Trophoblast cell (in vitro differentiated cells and primary cell): ENCODE measurements around the gene RADIL.
"Not testable (repeated sequence)": the region's sequence is repeated elsewhere in the genome, so short reads cannot be mapped to it uniquely, and the experiment has no call there.

ENCODE experiments used
- DNase-seq, 2 donors: peaks; one replicate each; pipeline ENCODE4 v3.0.0-alpha.2; 2016
- H2AFZ ChIP-seq: 2 replicates; pipeline ENCODE4 v1.6.1; 2013; ENCODE audit warnings: low read length, moderate library complexity, mild to moderate bottlenecking; ENCODE audit not compliant: insufficient read depth, poor library complexity
- H2AK5ac ChIP-seq: 2 replicates; pipeline ENCODE4 v1.6.1; 2013; ENCODE audit warnings: mild to moderate bottlenecking, low read length
- H2BK120ac ChIP-seq: 2 replicates; pipeline ENCODE4 v1.6.1; 2013; ENCODE audit warnings: low read length, mild to moderate bottlenecking, moderate library complexity; ENCODE audit not compliant: insufficient read depth, poor library complexity
- H2BK12ac ChIP-seq: 2 replicates; pipeline ENCODE4 v1.6.1; 2013; ENCODE audit warnings: mild to moderate bottlenecking, low read length, moderate library complexity
- H2BK5ac ChIP-seq: 2 replicates; pipeline ENCODE4 v1.6.1; 2013; ENCODE audit warnings: low read length, low read depth, moderate library complexity, mild to moderate bottlenecking; ENCODE audit not compliant: poor library complexity
- H3K14ac ChIP-seq: 2 replicates; pipeline ENCODE4 v1.6.1; 2013; ENCODE audit warnings: mild to moderate bottlenecking, low read length
- H3K18ac ChIP-seq: 2 replicates; pipeline ENCODE4 v1.6.1; 2013; ENCODE audit warnings: mild to moderate bottlenecking, low read length
- H3K23ac ChIP-seq: 2 replicates; pipeline ENCODE4 v1.6.1; 2013; ENCODE audit warnings: low read length
- H3K27ac ChIP-seq: 2 replicates; pipeline ENCODE4 v1.5.1; 2013; ENCODE audit warnings: low read depth, mild to moderate bottlenecking, inconsistent platforms, low read length, moderate library complexity
- H3K27me3 ChIP-seq: 2 replicates; pipeline ENCODE4 v1.6.1; 2013; ENCODE audit warnings: inconsistent platforms, mild to moderate bottlenecking, low read length, moderate library complexity; ENCODE audit not compliant: insufficient read depth
- H3K36me3 ChIP-seq, 2 experiments: 1 replicate in 1 of 2; 2 replicates in 1 of 2; pipeline ENCODE4 v1.6.1; 2013; ENCODE audit warnings: low read length in 2 of 2, mild to moderate bottlenecking in 2 of 2, moderate library complexity in 1 of 2; ENCODE audit not compliant: insufficient read depth in 2 of 2, control insufficient read depth in 1 of 2
- H3K4ac ChIP-seq: 2 replicates; pipeline ENCODE4 v1.6.1; 2013; ENCODE audit warnings: low read depth, mild to moderate bottlenecking, low read length, moderate library complexity
- H3K4me1 ChIP-seq, 2 experiments: 1 replicate in 1 of 2; 2 replicates in 1 of 2; pipeline ENCODE4 v1.6.1; 2013; ENCODE audit warnings: low read length in 2 of 2, mild to moderate bottlenecking in 2 of 2, moderate library complexity in 1 of 2; ENCODE audit not compliant: insufficient read depth in 2 of 2, control insufficient read depth in 1 of 2
- H3K4me2 ChIP-seq: 2 replicates; pipeline ENCODE4 v1.6.1; 2013; ENCODE audit warnings: inconsistent platforms, mild to moderate bottlenecking, low read length, moderate library complexity
- H3K4me3 ChIP-seq: 2 replicates; pipeline ENCODE4 v1.5.1; 2013; ENCODE audit warnings: mild to moderate bottlenecking, low read depth, low read length, inconsistent platforms
- H3K79me1 ChIP-seq: one replicate; pipeline ENCODE4 v1.6.1; 2013; ENCODE audit warnings: low read length
- H3K79me2 ChIP-seq: 2 replicates; pipeline ENCODE4 v1.6.1; 2013; ENCODE audit warnings: low read length, mild to moderate bottlenecking; ENCODE audit not compliant: control insufficient read depth, insufficient read depth, poor library complexity
- H3K9ac ChIP-seq: 2 replicates; pipeline ENCODE4 v1.6.1; 2013; ENCODE audit warnings: mild to moderate bottlenecking, low read length
- H3K9me3 ChIP-seq: 2 replicates; pipeline ENCODE4 v1.6.1; 2013; ENCODE audit warnings: low read depth, mild to moderate bottlenecking, control low read depth, inconsistent platforms, low read length; ENCODE audit not compliant: insufficient read depth
- H4K12ac ChIP-seq: 2 replicates; pipeline ENCODE4 v1.6.1; 2013; ENCODE audit warnings: low read depth, mild to moderate bottlenecking, low read length, moderate library complexity
- H4K8ac ChIP-seq: 2 replicates; pipeline ENCODE4 v1.6.1; 2013; ENCODE audit warnings: low read depth, mild to moderate bottlenecking, low read length, moderate library complexity
- H4K91ac ChIP-seq: one replicate; pipeline ENCODE4 v1.6.1; 2013; ENCODE audit warnings: low read depth, mild to moderate bottlenecking, low read length, moderate library complexity
- WGBS: extraction: QIAGEN DNeasy Blood & Tissue Kit; methylation state at CpG from one replicate; pipeline ENCODE4 v1.1.7; 2013; ENCODE audit warnings: missing lambda C conversion rate; ENCODE audit not compliant: insufficient read length, insufficient coverage; ENCODE audit errors: extremely low coverage; 5-methylcytosine and 5-hydroxymethylcytosine counted together

Gene RADIL

DNA sequence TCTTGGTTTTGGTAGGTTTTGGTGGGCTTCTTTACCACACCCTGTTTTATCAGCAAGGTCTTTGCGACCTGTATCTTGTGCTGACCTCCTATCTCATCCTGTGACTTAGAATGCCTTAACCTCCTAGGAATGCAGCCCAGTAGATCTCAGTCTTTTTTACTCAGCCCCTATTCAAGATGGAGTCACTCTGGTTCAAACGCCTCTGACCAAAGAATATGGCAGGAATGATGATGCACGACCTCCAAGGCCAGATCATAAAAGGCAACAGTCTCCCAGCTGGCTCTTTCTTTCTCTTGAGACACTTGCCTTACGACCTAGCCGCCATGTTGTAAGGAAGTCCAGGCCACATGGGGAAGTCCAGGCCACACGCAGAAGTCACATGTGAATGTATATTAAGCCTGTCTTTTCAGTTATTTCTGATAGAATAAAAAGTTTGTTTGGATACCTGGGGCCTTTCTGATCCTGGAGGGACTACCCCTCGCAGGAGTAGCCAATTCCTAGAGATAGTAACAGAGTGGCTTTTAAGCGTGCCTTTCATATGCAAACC lies 10.5 kb upstream of the RADIL start:
- H4K91ac ChIP-seq = no peak overlapping the region
- no peak overlapping the region for H3K4me3 ChIP-seq
- no peak overlapping the region for H2BK12ac ChIP-seq
- H3K79me2 ChIP-seq = no peaks in the 10 kb centered on the region
- H3K27ac ChIP-seq = no peak overlapping the region
- H3K9ac ChIP-seq = no peak overlapping the region
- H3K18ac ChIP-seq = no peak overlapping the region
- H3K79me1 ChIP-seq = no peaks in the 10 kb centered on the region
- no peak for DNase-seq
- H2AK5ac ChIP-seq = no peak overlapping the region
- H3K36me3 ChIP-seq = no peaks in the 10 kb centered on the region
- no peak overlapping the region for H3K4ac ChIP-seq
- H2BK5ac ChIP-seq = no peak overlapping the region
- H2AFZ ChIP-seq = no peak overlapping the region
- H4K8ac ChIP-seq = no peak overlapping the region
- H3K23ac ChIP-seq = no peak overlapping the region
- H3K14ac ChIP-seq = no peak overlapping the region
- peaks cover 4% of the 10 kb centered on the region for H3K9me3 ChIP-seq
- H3K4me1 ChIP-seq = no peaks in the 10 kb centered on the region
- H3K27me3 ChIP-seq = no peaks in the 10 kb centered on the region
- no peak overlapping the region for H3K4me2 ChIP-seq
- H4K12ac ChIP-seq = no peak overlapping the region
- WGBS = no CpG with 5 or more reads among the region's 8 CpGs
- no peak overlapping the region for H2BK120ac ChIP-seq

DNA sequence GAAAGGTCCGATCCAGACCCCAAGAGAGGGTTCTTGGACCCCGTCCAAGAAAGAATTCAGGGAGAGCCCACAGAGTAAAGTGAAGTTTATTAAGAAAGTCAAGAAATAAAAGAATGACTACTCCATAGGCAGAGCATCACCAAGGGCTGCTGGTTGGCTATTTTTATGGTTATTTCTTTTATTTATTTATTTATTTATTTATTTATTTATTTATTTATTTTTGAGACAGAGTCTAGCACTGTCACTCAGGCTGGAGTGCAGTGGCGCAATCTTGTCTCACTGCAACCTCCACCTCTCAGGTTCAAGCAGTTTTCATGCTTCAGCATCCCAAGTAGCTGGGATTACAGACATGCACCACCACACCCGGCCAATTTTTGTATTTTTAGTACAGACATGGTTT lies 9.7 kb upstream of the RADIL start:
- H3K27me3 ChIP-seq, H3K36me3 ChIP-seq, H3K4me1 ChIP-seq, H3K18ac ChIP-seq, H4K91ac ChIP-seq, H3K4ac ChIP-seq, H4K12ac ChIP-seq, H3K4me2 ChIP-seq, H2BK120ac ChIP-seq, H3K27ac ChIP-seq, H2AFZ ChIP-seq, H2AK5ac ChIP-seq, H3K79me2 ChIP-seq, H3K79me1 ChIP-seq, H3K9me3 ChIP-seq, DNase-seq, H2BK5ac ChIP-seq, H3K9ac ChIP-seq, H3K14ac ChIP-seq, H4K8ac ChIP-seq, H2BK12ac ChIP-seq, H3K23ac ChIP-seq, H3K4me3 ChIP-seq: not testable (repeated sequence)
- WGBS = no CpG with 5 or more reads among the region's 4 CpGs

DNA sequence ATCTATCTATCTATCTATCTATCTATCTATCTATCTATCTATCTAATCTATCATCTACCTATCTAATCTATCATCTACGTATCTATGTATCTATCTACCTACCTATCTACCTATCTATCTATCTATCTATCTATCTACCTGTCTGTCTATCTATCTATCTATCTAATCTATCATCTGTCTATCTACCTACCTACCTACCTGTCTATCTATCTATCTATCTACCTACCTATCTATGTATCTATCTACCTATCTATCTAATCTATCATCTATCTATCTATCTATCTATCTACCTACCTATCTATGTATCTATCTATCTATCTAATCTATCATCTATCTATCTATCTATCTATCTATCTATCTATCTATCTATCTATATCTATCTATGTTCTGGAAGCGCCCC lies 8.0 kb upstream of the RADIL start:
- H3K9ac ChIP-seq, H2AK5ac ChIP-seq, H3K23ac ChIP-seq, H3K27me3 ChIP-seq, H3K27ac ChIP-seq, H4K8ac ChIP-seq, H3K79me2 ChIP-seq, DNase-seq, H2AFZ ChIP-seq, H2BK120ac ChIP-seq, H3K4me3 ChIP-seq, H3K4me1 ChIP-seq, H3K18ac ChIP-seq, H3K4me2 ChIP-seq, H3K9me3 ChIP-seq, H4K12ac ChIP-seq, H2BK12ac ChIP-seq, H3K14ac ChIP-seq, H3K4ac ChIP-seq, H2BK5ac ChIP-seq, H3K36me3 ChIP-seq, H4K91ac ChIP-seq, H3K79me1 ChIP-seq: not testable (repeated sequence)
- no CpG with 5 or more reads among the region's 2 CpGs for WGBS

DNA sequence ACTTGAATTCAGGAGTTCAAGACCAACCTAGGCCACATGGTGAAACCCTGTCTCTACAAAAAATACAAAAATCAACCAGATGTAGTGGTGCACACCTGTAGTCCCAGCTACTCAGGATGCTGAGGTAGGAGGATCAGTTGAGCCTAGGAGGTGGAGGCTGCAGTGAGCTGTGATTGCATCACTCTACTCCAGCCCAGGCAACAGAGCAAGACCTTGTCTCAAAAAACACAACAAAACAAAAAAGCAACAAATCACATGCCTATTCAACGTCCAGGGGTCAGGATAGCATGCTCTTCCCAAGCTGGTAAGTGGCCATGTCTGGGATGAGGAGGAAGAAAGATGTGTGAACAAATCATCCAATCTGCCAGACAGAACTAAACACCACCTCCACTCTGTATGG lies 6.2 kb upstream of the RADIL start:
- no peak overlapping the region for H2AK5ac ChIP-seq
- H3K18ac ChIP-seq = no peak overlapping the region
- H3K23ac ChIP-seq = no peak overlapping the region
- H3K27ac ChIP-seq = no peak overlapping the region
- H2BK12ac ChIP-seq = no peak overlapping the region
- no peaks in the 10 kb centered on the region for H3K4me1 ChIP-seq
- H3K9ac ChIP-seq = no peak overlapping the region
- no peak overlapping the region for H3K4me3 ChIP-seq
- H4K91ac ChIP-seq = no peak overlapping the region
- no peaks in the 10 kb centered on the region for H3K36me3 ChIP-seq
- no peaks in the 10 kb centered on the region for H3K79me1 ChIP-seq
- H2AFZ ChIP-seq = no peak overlapping the region
- H3K9me3 ChIP-seq = peaks cover 4% of the 10 kb centered on the region
- H2BK120ac ChIP-seq = no peak overlapping the region
- no peaks in the 10 kb centered on the region for H3K27me3 ChIP-seq
- no CpG with 5 or more reads among the region's 1 CpG for WGBS
- H3K4ac ChIP-seq = no peak overlapping the region
- H3K14ac ChIP-seq = no peak overlapping the region
- H3K79me2 ChIP-seq = no peaks in the 10 kb centered on the region
- H4K12ac ChIP-seq = no peak overlapping the region
- H3K4me2 ChIP-seq = no peak overlapping the region
- H2BK5ac ChIP-seq = no peak overlapping the region
- no peak overlapping the region for H4K8ac ChIP-seq
- DNase-seq = no peak
